BJ (cell line): ENCODE measurements around the gene RAB1B. TPM values are rescaled to one million over a fixed set of nuclear protein-coding genes. Genes with fewer than 3 reads are reported as not detected.

Experiments
- CTCF ChIA-PET: fragments of 350-600 bp; formaldehyde crosslinking; extraction: SDS; loops from one replicate; lab custom pipeline; 2021; ENCODE audit warnings: antibody characterized with exemption, inconsistent platforms; lab: Yijun Ruan, JAX
- POLR2A ChIA-PET: fragments of 300-600 bp; sonication (Branson Sonifier 250); formaldehyde crosslinking; extraction: SDS; loops from one replicate; lab custom pipeline; 2021; ENCODE audit warnings: antibody characterized with exemption; lab: Charles Lee
- DNase-seq: peaks from one replicate; pipeline ENCODE4 v3.0.0-alpha.2; 2011; ENCODE audit warnings: low read depth
- H3K27me3 ChIP-seq: 2 replicates; pipeline ENCODE4 v1.6.0; 2011; ENCODE audit warnings: low read length; ENCODE audit not compliant: control insufficient read depth, insufficient read depth
- H3K36me3 ChIP-seq: 2 replicates; pipeline ENCODE4 v1.5.1; 2011; ENCODE audit warnings: low read length; ENCODE audit not compliant: control insufficient read depth, insufficient read depth
- H3K4me3 ChIP-seq: 2 replicates; pipeline ENCODE4 v1.5.1; 2011; ENCODE audit warnings: low read depth, mild to moderate bottlenecking, control low read depth, low read length
- polyA plus RNA-seq: library from polyadenylated mRNA; depleted of rRNA; stranded (reverse); fragments of >200 nt; gene quantifications from 2 replicates; pipeline ENCODE4 v1.2.3, GENCODE V29; 2011
- TF ChIP-seq, protein P1 (sequence below): IDR thresholded peaks from 2 replicates; pipeline ENCODE4 v1.5.1; 2011; ENCODE audit warnings: low read depth, mild to moderate bottlenecking, control low read depth, inconsistent platforms, low read length, moderate library complexity; ENCODE audit not compliant: insufficient read depth

Gene RAB1B
- polyA plus RNA-seq, 1 experiment: 251 TPM

DNA sequence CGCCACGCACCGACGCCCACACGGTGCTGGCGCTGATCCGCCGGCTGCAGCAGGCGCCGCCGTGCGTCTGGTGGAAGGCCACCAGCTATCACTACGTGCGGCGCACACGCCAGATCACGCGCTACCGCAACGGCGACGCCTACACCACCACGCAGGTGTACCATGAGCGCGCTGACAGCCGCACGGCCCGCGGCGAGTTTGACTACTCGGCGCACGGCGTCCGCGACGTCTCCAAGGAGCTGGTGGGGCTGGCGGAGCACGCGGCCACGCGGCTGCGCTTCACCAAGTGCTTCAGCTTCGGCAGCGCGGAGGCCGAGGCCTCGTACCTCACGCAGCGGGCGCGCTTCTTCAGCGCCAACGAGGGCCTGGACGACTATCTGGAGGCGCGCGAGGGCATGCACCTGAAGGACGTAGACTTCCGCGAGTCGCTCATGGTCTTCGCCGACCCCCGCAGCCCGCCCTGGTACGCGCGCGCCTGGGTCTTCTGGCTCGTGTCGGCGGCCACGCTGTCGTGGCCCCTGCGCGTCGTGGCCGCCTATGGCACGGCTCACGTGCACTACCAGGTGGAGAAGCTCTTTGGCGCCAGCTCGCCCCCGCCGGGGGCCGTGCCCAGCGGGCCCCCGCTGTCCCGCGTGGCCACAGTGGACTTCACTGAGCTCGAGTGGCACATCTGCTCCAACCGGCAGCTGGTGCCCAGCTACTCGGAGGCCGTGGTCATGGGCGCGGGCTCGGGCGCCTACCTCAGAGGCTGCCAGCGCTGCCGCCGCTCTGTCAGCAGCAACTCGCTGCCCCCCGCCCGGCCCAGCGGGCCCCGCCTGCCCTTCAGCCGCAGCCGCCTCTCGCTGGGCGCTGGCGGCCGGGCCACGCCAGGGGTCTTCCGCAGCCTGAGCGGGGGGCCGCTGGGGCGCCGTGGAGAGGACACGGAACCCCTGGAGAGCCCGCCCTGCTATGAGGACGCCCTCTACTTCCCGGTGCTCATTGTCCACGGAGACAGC, 26.5 kb downstream of the RAB1B start:
- TF ChIP-seq, protein P1, sequence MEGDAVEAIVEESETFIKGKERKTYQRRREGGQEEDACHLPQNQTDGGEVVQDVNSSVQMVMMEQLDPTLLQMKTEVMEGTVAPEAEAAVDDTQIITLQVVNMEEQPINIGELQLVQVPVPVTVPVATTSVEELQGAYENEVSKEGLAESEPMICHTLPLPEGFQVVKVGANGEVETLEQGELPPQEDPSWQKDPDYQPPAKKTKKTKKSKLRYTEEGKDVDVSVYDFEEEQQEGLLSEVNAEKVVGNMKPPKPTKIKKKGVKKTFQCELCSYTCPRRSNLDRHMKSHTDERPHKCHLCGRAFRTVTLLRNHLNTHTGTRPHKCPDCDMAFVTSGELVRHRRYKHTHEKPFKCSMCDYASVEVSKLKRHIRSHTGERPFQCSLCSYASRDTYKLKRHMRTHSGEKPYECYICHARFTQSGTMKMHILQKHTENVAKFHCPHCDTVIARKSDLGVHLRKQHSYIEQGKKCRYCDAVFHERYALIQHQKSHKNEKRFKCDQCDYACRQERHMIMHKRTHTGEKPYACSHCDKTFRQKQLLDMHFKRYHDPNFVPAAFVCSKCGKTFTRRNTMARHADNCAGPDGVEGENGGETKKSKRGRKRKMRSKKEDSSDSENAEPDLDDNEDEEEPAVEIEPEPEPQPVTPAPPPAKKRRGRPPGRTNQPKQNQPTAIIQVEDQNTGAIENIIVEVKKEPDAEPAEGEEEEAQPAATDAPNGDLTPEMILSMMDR: no peak
- Histone ChIP-seq H3K27me3 (peaks cover 23% of the 10 kb centered on the region), H3K4me3 (no peak overlapping the region), H3K36me3 (no peaks in the 10 kb centered on the region)
- ChIA-PET CTCF (interaction anchor here (1.4 to 1.6 kb wide), 3 partner anchors 12 to 114 kb away, joined by 4 to 7 read pairs (median 5); no protein-coding TSS in a partner anchor), POLR2A (no interaction called here)
- no peak for DNase-seq

DNA sequence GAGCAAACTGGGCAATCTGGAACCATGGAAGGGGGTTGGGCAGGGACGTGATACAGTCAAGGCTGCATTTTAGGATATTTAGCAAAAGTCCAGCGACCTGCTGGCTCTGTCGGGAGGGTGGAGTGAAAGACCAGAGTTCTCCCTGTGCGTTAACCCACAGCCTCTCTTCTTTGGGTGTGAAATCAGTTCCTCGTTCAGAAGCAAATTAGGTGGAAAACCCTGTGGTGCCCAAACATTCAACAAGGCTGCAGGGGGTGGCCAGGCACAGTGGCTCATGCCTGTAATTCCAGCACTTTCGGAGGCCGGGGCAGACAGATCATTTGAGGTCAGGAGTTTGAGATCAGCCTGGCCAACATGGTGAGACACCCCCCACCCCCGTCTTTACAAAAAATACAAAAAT, 29.2 kb downstream of the RAB1B start:
- no peak for DNase-seq
- Histone ChIP-seq H3K36me3 (no peaks in the 10 kb centered on the region), H3K27me3 (peaks cover 14% of the 10 kb centered on the region), H3K4me3 (no peak overlapping the region)
- CTCF ChIA-PET: interaction anchor here (0.9 to 2.1 kb wide), 5 partner anchors 11 to 91 kb away, joined by 3 to 14 read pairs (median 4); no protein-coding TSS in a partner anchor
- TF ChIP-seq, protein P1: no peak
- POLR2A ChIA-PET: interaction anchor here (0.5 kb wide), 1 partner anchor 8 kb away, joined by 3 read pairs; the partner anchor contains the start of gene YIF1A

DNA sequence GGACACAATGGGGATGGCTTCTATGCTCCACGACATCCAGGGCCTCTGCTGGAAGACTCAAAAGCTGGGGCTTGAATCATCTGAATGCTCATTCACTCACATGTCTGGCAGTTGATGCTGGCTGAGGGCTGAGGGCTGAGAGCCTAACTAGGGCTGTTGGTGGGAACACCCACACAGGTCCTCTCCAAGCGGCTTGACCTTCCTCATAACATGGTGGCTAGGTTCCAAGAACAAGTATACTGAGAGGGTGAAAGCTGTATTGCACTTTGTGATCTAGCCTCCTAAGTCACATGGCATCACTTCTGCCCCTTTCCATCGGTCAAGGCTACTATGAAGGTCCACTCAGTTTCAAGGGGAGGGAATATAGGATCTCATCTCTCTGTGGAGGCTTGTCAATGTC, 30.7 kb downstream of the RAB1B start:
- DNase-seq: no peak
- CTCF ChIA-PET: interaction anchor here (1.1 to 2.3 kb wide), 3 partner anchors 9 to 108 kb away, joined by 3 to 10 read pairs (median 3); no protein-coding TSS in a partner anchor

DNA sequence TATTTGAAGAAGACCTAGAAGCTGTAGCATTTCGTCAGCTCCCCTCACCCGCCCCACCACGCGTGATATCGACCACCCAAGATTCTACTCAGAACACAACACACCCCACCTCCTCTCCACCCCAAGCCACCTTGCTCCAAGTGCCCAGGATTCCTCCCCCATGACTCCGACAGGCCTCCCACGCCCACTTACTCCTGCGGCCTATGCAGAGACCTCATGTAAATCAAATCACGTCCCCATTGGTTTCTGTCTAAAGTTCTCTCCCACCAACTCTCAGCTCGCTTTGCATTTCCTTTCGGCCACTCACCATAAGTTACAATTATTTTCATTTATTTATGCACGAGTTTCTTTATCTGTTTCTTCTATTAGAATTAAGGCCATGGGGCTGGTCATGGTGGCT, 34.2 kb downstream of the RAB1B start:
- TF ChIP-seq, protein P1: no peak
- no peak for DNase-seq
- Histone ChIP-seq H3K4me3 (no peak overlapping the region), H3K36me3 (no peaks in the 10 kb centered on the region), H3K27me3 (peaks cover 3% of the 10 kb centered on the region)
- POLR2A ChIA-PET: no interaction called here
- CTCF ChIA-PET: interaction anchor here (0.5 to 1.8 kb wide), 3 partner anchors 9 to 106 kb away, joined by 3 to 13 read pairs (median 3); no protein-coding TSS in a partner anchor

More for the DNA sequence above, 30.7 kb downstream of the RAB1B start:
- H3K4me3 ChIP-seq: no peak overlapping the region
- POLR2A ChIA-PET: no interaction called here
- TF ChIP-seq, protein P1: no peak
- H3K27me3 ChIP-seq: peaks cover 2% of the 10 kb centered on the region
- no peaks in the 10 kb centered on the region for H3K36me3 ChIP-seq

DNA sequence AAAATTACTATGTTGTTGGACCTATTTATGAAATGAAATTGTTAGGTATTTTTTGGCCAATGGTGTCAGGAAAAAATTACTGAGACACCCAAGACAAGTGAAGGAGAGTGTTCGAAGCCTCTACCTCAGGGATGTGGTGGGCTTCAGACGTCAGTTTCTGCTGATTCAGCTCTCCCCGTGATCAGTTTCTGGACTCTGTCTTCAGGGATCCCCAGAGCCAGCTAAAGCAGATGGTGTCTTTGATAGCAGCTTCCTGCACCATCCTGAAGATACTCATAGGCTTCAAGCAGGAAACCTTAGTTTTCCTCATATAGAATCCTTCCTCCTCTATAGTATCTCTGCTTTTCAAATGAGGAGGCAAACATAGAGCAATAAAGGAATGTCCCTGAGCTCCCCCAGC, 41.0 kb downstream of the RAB1B start:
- H3K4me3 ChIP-seq: no peak overlapping the region
- no peaks in the 10 kb centered on the region for H3K36me3 ChIP-seq
- TF ChIP-seq, protein P1: no peak
- H3K27me3 ChIP-seq: peaks cover 3% of the 10 kb centered on the region; the same call in 1 of the 2 replicates
- ChIA-PET CTCF (interaction anchor here (1.2 to 11.3 kb wide), 5 partner anchors 13 to 78 kb away, joined by 4 to 201 read pairs (median 81); partner anchors contain the start of genes BRMS1 and RIN1), POLR2A (interaction anchor here (0.6 kb wide), 1 partner anchor 26 kb away, joined by 5 read pairs; no protein-coding TSS in a partner anchor)
- DNase-seq: no peak
